HG02588 (cell line): Measurements from ENCODE around the gene PLOD3.

Experiments used
- ATAC-seq: cut with Tn5 transposase; IDR thresholded peaks from one replicate; pipeline ENCODE4 v1.9.1; 2021; ENCODE audit warnings: mild to moderate bottlenecking, moderate library complexity; ENCODE audit not compliant: unreplicated experiment

PLOD3 gene

DNA sequence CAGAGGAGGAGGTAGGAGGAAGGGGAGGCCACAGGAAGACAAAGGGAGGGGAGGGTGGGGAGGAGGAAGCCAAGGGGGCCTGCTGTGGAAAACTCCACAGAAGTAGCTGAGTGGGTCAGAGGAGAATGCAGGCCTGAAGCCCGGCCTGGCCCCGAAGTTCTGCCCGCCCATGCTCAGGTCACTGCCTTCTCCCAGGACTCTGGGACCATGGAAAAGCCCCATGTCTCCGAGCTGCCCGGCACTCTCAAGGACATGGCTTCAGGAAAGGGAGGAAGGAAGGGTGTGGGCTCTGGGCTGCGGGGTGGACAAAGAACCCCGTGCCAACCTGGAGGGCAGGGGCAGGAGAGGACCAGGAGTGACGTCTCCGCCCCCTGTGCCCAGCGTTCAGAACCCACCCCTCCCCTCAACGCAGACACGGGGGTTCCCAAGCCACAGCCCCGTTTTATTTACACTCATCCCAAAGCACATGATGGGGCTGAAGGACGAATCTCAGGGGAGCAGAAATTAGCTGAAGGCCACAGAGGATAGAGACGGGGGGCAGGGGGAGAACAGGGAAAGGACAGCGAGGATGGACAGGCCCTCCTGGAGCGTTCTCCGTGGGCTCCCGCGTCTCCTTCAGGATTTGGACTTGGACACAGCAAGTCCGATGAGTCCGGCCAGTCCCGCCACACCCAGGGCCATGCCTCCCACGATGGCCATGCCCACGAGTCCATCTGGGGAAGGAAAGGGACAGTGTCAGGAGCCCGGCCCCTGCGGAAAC lies 22.0 kb upstream of the PLOD3 start:
- no peak for ATAC-seq

DNA sequence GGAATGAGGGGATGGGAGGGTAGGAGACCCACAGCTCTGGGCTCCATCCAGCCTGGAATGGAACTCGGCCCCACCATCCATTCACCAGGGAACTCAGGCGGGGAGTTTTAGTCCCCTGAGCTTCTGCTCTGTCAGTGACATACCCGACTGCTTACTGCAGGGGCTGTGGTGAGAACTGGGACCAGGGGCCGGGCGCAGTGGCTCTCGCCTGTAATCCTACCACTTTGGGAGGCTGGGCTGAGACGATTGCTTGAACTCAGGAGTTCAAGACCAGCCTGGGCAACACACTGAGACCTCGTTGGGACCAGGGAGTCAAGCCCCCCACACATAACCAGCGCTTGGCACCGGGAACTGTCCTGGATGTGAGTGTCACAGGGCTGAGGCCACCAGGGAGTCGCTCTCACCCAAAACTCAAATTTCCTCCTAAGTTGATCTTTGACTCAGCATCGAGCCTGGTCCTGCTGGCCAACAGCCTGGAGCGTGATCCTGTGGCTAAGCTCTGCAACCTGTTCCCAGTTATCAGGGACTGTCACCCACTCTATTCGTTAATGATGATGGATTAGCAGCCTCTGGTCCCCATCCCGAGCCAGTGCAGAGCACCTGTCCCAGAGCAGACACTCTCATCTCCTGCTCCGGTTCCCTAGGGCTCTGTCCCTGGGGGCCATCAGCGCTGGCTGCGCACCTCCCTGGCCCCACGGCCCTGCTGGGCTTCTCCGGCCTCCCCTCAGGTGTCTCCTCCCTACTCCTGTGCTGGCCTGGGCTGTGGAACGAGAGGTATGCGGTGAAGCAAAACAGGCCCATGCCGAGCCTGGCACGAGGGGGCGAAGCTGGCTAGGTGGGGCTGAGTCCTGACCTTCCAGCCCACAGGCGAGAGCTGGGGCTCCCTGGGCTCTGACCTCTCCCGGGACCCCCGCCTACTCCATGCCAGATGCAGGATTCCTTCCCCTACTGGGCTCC lies 21.1 kb upstream of the PLOD3 start:
- no peak for ATAC-seq

DNA sequence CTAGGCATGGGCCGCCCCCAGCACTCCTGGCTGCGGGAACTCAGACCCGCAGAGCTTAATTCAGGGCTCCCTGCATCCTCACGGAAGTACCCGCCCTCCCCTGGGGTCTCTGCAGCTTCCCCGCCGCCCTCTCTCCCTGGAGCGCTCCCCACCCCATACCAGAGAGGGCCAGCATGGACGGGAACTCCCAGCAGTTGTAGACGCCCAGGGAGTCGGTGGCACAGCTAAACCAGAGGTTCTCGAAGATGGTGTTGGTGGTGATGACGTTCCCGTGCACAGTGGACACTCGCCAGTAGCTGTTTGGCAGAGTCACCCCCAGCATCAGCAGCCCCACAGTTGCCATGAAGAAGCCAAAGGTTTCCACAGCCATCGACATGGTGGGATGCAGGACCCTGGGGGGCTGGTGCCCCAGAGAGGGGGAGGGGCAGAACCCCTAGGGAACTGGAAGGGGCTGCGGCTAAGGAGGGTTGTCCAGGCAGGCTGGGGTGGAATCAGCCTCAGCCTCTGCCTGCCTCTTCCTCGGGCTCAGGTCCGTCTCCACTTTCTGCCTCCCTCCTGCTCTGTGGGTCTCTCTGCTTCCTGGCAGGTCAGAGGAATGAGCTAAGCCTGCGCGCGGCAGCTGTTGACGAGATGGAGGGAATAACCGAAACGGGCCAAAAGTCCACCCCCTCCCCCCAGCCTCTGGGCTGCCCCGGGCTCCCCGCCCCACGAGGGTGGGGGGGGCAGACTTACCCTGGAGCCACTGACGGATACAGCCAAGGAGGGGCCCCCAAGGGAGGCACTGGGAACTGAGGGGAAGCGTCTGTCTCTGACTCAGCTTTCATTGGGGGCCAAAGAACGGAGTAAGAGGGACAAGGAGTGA lies 20.1 kb upstream of the PLOD3 start, which contains the start of gene CLDN15:
TSS of gene CLDN15 (minus strand) at position 597 of the 862 bp plus-strand sequence. CDS start at position 376, 221 bp downstream.
- ATAC-seq: no peak

DNA sequence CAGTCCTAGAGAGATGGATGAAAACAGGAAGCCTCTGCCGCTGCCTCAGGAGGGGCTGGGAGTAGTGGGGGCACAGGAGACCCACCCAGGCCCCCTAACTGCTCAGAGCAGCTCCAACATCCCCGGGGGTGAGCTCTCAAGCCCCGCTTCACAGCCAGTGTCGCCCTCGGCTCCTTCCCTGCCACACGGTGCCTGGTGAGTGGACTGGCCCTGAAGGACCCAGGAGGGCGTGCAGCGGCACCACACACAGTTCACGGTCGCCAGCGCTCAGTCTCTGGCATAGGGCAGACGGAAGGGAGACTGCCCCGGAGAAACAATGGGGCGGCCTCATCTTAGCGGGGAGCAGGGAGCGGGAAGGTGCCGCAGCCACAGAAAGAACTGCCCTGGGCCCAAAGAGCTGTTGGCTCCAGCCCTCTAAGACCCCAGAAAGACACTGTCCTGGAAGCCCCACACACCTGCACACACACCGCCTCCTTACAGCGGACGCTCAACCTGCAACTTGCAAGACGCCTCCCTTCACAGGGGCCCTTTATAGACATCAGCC lies 19.0 kb upstream of the PLOD3 start:
- no peak for ATAC-seq

DNA sequence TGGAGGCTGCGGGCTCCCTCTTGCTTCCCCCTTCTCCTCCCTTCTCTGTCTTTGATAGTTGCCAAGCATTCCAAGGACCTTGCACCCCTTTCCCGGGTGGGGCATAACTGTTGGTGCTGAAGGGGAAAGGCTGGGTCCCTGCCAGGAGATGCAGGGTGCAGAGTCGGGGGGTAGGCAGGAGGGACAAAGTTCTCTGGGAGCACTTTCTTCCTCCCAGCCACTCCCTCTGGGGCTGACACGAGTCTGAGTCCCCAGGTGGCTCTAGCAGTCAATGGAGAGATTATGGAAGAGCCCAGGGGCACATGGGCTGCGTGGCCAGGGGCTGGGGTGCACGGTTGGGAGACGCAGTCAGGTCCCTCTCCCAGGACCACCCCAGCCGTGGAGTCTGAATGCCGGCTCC lies 18.1 kb upstream of the PLOD3 start:
- no peak for ATAC-seq

DNA sequence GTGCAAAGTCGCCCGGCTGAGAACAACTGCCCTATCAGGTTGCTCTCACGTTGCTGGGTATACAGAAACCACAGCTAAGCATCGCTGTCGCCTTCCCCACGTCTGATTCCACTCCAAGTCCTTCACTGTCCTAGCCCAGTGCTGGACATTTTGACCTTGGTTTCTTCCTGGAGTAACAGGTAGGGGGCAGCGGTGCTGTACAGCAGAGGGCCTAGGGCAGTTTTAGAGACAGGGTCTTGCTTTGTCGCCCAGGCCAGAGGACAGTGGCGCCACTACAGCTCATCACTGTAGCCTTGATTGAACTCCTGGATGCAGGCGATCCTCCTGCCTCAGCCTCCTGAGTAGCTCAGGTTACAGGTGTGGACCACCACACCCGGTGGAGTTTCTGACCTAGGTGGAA lies 17.7 kb upstream of the PLOD3 start:
- ATAC-seq: no peak

DNA sequence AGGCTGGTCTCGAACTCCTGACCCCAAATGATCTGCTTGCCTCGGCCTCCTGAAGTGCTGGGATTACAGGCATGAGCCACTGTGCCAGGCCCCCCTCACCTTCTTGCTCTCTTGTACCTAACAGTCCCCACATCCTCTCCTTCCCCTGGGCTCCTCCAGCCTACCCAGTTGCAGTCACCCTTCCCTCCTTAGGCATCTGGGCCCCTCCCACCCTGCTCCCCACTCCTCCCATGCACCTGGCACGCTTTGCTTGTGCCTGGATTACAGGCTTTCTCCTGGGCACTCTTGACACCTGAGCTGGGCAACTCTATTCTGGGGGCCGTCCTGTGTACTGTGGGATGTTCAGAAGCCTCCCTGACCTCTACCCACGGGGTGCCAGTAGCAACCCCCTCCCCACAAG lies 17.3 kb upstream of the PLOD3 start:
- no peak for ATAC-seq

DNA sequence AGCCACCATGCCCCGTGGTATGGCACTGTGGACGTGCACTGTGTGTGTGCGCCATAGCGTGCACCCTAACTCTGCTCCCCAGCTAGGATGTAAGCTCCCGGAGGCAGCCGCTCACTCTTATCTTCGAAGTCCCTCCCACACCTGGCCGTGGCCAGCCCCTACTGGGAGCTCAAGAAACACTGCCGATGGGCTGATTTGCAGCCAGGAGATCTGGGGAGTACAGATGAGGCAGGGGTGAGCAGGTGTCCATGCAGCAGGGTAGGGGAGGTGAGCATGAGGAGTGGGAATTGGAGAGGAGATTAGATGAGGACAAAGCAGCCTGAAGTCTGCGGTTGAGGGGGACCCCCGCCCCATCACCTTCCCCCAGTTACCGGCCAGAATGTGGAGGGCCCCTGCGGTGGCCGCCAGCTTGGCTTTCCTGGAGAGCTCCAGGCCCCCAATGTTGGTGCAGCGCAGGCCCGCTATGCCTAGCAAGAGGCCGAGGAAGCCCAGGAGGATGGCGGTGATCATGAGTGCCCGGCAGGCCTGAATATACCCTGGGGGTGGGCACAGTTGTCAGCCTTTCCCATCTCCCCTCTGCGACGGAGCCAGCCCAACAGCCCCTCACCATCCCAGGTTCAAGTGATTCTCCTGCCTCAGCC lies 16.6 kb upstream of the PLOD3 start:
- ATAC-seq: no peak

DNA sequence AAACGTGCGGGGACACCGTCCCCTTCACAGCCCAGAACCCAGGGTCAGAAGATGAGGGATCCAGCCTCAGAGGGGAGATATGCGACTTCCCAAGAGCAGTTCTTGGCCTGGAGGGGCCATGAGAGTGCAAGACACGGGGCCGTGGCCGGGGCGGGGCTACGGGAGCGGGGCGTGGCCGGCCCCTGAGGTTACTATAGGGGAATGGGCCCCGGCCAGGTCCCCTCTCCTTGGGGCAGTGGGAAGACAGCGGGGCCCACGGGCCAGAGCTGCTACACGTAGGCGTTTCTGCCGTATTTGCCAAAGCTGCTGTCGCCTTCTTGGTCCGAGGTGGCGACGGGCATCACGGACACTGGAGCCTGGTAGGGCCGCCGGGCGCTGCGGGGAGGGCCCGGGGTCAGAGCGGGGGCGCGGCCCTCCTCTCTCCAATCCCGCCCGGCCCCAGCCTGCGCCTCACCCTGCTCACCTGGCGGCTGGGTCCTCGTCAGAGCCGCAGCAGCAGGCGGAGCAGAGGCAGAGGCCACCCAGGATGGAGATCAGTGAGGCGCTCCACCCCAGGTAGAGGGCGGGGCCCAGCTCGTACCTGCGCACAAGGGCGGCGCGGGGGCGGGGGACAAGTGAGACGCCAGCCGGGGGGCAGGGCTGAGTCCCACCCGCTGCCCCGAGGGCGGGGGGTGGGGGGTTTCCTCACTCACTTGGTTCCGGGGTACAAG lies 14.9 kb upstream of the PLOD3 start:
- ATAC-seq: no peak

DNA sequence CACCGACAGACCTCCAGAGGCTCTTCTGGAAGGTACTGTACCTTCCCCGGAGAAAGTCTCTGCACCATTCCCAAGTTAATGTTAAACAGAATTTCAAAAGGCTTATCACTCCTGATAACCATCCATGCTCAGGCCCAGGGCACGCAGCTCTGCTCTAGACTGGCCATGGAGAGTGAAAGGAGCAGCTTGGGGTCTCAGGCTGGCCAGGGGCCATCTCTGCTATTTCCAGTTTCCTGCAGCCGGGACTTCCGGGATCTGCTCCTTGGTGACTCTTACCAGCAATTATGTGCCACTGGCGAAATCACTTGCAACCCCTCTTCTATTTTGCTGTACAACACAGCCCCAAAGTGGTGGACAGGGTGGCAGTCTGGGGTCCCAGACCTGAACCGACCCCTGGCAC lies 14.3 kb upstream of the PLOD3 start:
- no peak for ATAC-seq

DNA sequence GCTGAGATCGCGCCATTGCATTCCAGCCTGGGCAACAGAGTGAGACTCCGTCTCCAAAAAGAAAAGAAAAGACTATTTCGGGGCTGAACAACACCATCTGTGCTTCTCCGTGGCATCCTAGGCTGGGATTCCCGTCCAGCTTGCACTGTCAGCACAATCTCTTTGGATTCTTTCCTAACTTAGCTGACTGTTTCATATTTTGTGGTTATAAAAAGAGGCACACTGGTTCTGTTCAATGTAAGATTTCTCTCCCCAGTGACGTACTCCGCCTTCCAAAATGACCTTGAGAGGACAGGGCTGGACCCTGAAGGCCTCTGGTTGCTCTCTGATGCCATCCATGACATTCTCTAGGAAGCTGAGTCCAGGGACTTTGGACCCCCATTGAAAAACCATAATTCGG lies 9.3 kb upstream of the PLOD3 start:
- no peak for ATAC-seq

DNA sequence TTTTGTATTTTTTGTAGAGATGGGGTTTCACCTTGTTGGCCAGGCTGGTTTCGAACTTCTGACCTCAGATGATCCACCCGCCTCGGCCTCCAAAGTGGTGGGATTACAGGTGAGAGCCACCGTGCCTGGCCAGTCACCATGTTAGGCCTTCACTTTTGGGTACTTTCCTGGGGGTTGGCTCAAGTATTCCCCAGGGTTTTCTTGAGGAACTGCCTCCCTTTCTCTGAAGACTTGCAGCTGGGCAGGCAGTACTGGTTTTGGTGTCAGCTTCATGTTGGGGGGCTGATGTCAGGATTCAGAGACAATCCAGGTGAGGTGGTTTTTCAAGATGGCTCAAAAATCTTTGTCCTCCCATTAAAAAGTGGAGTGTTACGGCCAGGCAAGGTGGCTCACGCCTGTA lies 8.3 kb upstream of the PLOD3 start:
- ATAC-seq: no peak

DNA sequence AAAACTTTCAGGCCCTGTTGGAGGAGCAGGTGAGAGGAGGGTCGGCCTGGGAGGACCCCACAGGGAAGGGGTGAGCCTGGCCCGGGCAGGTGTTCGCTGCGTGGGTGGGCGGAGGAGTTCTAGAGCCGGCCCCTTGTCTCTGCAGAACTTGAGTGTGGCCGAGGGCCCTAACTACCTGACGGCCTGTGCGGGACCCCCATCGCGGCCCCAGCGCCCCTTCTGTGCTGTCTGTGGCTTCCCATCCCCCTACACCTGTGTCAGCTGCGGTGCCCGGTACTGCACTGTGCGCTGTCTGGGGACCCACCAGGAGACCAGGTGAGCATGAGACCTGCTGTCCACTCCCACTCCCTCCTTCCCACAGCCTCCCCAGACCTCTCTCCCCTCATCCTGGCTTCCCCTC lies 6.1 kb upstream of the PLOD3 start:
- ATAC-seq: no peak

DNA sequence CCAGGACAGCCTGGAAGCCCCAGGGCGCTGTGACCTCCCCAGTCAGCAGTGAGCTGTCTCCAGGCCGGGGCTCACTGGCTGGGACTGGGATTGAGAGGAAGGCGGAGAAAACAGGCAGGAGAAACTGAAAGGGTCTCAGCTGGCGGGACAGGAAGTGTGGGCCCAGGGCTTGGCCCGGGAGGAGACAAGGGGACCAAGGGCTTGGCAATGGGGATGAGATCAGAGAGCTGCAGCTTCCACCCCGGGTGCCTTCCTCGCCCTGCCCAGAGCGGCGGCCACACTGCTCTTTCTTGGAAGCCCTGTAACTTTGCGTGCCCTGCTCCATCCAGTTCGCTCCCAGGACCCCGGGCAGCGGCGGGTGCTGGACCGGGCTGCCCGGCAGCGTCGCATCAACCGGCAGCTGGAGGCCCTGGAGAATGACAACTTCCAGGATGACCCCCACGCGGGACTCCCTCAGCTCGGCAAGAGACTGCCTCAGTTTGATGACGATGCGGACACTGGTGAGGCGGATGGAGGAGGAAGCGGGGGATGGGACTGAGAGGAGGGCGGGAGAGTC lies 5.0 kb upstream of the PLOD3 start:
- no peak for ATAC-seq

DNA sequence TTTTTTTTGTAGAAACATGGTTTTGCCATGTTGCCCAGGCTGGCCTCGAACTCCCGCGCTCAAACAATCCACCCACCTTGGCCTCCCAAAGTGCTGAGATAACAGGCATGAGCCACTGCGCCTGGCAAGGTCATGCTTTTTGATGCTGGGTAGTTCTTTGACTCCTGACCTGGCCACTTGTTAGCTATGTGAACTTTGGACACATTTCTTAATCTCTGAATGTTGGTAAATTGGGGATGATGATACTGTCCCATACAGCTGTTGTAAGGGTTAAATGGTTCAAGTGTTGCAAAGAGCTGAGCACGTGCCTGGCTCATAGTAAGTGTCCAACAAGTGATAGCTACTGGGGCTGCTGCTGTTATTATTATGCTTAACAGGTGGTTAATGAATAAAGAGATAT lies 2.9 kb upstream of the PLOD3 start:
- ATAC-seq: no peak

DNA sequence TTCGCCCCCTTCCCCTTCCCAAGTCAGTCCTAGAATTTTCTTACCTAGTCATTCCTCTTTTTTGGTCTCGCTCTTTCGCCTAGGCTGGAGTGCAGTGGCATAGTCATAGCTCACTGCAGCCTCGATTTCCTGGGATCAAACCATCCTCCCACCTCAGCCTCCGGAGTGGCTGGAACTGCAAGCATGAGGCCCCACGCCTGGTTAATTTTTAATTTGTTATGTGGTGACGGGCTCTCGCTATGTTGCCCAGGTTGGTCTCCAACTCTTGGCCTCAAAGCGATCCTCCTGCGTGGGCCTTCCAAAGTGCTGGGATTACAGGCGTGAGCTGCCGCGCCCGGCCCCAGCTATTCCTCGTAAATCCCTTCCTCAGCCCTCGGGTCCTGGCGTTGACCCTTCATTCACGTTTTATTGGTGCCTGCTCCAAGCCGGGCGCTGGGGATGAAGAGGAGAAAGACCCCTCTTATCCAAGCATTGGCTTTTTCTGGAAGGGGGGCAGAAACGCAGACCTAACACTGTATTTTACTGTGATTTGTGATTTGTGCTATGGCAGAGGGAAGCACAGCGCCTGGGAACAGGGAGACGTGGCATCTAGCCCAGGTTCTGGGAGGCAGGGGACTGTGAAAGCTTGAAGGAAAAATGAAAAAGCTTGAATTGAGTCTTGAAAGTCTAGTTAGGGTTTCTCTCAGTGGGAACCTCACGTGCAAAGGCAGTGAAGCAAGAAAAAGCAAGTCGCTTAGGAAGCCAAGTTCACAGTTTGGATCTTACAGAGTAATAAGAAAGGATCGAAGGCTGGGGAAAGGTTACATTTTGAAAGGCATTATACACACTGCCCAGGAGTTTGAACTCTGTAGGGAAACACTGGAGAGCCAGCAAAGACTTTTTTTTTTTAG lies 1.1 kb upstream of the PLOD3 start:
- peak; percentile 6 for ATAC-seq

DNA sequence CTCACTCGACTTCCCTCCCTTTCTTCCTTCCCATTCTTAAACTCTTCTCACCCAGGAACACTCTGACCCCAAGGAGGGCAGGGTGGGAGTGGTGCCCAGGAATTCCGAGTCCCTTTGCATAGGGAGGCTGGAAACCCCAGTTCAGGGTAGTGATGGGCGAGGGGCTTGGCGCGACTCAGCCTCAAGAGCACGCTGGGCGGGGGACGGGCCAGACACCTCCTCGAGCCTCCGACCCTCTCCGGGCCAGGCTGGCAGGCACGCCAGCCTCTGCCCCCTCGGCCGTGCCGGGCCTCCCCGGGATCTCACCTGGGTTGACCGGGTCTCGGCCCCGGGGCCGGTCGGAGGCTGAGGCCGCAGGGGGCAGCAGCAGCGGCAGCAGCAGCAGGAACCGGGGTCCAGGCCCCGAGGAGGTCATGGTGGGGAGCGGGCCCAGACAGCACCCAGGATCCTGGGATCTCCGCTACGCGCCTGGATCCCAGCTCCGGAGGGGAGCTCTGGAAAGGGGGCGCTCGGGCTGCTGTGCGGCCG lies 457 bp downstream of the PLOD3 start:
- peak; percentile 16 for ATAC-seq
